SH-SY5Y (cell line): ENCODE results near the gene MTHFSD.

Experiments
- GATA2 ChIP-seq: IDR thresholded peaks from 2 replicates; pipeline ENCODE4 v1.6.1; 2011; ENCODE audit warnings: mild to moderate bottlenecking, low read depth, low read length
- GATA3 ChIP-seq: IDR thresholded peaks from 2 replicates; pipeline ENCODE4 v1.6.1; 2011; ENCODE audit warnings: low read depth, mild to moderate bottlenecking, low read length, moderate library complexity

Gene MTHFSD

DNA sequence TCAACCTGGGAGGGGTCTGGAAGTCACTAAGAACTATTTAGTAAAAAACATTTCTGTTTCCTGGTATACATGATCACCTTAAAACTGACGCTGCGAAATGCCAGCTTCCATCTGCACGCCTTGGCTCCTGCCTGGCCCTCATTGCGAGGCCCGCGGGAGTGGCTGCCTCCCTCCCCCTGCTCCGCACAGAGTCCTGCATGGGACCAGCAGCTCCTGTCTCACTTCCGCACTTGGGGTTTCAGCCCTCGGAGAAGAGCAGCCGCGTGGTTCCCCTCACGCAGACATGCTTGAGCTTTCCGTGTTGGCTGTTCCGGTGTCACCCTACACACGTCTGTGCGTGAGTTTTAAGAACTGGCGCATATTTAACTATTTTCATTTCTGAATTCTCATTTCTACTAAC lies 18.4 kb downstream of the MTHFSD start:
- TF ChIP-seq GATA2 = no peak
- TF ChIP-seq GATA3 = no peak

- TF ChIP-seq GATA2 (no peak), GATA3 (no peak)
Measured at GRCh38 chr16:86534779-86535615, 20.0 kb downstream of the MTHFSD start.

- TF ChIP-seq GATA3 (no peak), GATA2 (no peak)
Measured at GRCh38 chr16:86533767-86534351, 21.2 kb downstream of the MTHFSD start.

GRCh38 chr16:86533076-86533475 lies 22.0 kb downstream of the MTHFSD start:
- TF ChIP-seq GATA2 (no peak), GATA3 (no peak)

DNA sequence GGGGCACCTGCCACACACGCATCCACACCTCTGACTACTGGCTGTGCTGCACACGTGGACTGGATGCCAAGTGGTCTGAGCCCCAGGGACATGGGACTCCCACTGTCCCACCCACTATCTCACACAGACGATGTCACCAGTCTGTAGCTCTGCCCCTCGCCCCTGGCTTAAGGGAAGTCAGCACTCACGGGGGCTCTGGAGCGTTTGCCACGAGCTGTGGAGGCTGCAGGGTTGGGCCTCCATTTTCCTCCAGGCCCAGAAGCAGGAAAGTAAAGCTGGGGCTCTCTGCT lies 22.6 kb downstream of the MTHFSD start:
- TF ChIP-seq GATA2 (no peak), GATA3 (no peak)

DNA sequence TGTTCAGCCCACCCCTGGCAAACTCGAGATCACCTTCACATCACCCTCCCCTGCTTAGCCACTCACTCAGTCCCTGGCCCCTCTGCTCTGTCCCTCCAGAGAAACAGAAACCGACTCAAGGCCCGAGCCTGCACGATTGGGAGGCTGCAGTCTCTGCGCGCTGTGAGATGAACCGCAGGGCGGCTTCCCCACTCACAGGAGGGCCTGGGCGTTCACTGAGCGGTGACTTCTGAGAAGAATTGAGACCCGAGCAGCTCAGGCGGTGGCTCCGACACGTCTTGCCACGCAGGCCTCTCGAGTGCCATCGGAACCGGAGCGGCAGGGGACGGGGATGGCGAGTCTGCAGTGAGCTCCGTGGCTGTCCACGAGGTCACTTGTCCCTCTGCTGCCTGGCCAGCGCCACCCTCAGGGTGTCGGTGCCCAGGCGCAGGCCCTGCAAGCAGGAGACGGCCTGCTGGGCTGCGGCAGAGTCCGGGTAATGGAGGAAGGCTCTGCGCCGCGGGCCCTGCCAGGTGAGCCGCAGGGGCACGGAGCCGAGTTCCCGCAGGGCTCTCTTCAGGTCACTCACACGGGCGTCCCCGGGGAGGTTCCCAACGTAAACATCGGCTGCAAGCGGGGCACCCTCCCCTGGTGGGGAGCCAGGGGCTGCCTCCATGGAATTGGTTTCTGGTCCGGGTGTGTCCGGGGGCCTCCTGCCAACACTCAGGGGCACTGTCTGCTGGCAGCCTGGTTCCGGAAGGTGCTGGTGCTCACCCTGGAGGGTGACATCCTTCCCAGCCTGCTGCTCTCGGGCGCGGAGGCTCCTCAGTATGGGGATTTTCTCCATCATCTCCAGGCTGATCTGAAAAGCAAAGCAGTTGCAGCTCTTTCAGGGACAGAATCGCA lies 23.2 kb downstream of the MTHFSD start:
- TF ChIP-seq GATA3 (no peak), GATA2 (no peak)

DNA sequence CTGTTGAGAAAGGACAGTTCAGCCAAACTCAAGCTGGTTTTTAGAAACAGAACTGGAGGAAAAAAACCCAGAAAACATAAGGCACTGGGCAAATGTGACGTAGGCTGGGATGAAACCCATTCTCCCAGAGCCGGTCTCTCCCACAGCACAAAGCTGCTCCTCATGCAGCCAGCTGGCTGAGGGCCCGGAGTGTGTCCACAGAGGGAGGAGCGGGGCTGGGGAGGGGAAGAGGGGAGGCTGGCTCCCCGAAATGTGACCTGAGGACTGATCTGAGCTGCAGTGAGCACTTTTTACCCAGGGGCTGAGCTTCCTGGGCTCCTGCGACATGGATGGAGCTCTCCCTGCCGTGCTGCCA lies 23.9 kb downstream of the MTHFSD start:
- no peak for TF ChIP-seq GATA3
- TF ChIP-seq GATA2 = no peak

DNA sequence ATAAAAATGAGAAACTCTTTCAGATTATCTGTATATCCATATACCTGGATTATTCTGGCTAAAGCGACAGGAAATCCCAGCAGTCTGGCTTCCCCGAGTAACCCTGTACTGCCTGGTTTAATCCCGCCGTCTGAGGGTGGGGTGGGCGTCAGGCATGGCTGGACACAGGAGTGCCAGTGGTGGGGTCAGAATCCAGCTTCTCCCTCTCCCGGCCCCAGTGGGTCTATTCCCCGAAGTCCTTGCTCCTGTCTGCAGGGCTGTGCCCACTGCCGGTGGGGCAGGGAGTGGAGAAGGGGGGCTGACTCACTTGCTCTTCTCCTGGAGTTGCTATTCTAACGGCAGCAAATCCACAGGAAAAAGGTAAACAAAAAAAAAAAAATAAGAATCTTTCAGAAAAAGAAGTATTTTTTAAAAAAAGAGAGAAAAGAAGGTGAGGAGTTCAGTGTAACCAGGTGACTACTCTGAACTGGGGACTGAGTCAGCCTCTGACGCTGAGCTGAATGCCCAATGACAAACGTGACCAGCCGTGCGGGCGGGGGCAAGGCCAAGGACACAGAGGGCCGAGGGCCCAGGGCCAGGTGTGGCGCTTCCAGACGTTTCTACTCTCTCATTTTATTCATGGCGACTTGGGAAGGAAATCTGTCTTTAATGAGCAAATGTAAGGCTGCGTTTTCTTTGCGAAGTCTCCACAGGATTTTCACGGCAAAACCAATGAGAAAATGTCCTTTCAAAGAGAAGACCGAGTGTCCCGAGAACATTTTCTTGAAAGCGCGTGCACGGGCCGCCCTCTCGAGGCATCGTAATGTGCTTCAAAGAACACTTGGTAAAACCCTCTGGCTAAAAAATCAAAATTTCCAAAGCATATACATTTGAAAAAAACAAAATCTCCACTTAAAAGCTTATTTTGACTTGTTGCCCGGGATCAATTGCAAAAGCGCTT lies 24.5 kb downstream of the MTHFSD start:
- TF ChIP-seq GATA3 = no peak
- TF ChIP-seq GATA2 = no peak

GRCh38 chr16:86529160-86529559 lies 25.9 kb downstream of the MTHFSD start:
- TF ChIP-seq GATA3 (no peak), GATA2 (no peak)

GRCh38 chr16:86528061-86528929 lies 26.7 kb downstream of the MTHFSD start:
- TF ChIP-seq GATA3 = no peak
- no peak for TF ChIP-seq GATA2

DNA sequence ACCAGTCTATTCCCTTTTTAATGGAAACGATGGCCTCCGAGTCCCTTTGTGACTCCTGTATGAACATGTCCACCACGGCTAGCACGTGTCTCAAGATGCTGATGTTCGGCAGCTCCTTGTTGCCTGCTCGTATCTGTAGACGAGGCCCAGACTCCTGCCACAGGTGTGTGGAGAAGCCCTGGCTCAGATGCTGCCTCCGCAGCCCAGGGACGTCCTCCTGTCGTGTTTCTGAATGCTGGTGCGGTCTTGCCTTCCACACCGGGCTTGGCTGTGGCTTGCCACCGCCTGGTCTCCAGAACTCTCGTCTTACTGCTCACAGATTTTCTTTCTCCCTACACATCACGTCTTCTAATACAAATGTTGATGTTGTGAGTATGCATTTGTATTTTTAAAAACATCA lies 27.7 kb downstream of the MTHFSD start:
- TF ChIP-seq GATA3 (no peak), GATA2 (no peak)

DNA sequence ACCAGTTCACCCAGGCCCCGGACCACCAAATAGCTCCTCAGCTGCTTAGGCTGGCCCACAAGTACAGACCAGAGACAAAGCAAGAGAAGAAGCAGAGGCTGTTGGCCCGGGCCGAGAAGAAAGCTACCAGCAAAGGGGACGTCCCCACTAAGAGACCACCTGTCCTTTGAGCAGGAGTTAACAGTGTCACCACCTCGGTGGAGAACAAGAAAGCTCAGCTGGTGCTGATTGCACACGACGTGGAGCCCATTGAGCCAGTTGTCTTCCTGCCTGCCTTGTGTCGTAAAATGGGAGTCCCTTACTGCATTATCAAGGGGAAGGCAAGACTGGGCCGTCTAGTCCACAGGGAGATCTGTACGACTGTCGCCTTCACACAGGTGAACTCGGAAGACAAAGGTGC lies 29.3 kb downstream of the MTHFSD start:
- no peak for TF ChIP-seq GATA2

DNA sequence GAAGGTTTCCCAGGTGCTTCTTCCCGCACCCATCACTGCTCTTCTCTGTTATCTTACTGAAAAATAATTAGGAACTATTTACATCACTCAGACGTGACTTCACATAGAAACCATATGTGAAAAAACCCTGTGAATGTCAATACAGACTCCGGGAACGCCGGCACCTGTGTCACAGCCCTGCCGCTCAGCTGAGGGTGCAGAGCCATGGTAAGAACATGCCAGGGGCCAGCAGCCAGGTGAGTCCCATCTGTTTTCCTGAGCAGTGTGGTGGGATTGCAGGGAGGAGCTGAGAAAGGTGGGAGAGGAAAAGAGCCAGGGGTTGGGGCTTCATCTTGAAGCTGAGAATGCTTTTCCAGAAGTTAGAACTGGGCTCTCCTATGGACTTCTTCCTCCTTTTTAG lies 31.0 kb downstream of the MTHFSD start:
- TF ChIP-seq GATA2 (no peak), GATA3 (no peak)

- no peak for TF ChIP-seq GATA2
- TF ChIP-seq GATA3 = no peak
Measured at GRCh38 chr16:86523166-86523740, 31.8 kb downstream of the MTHFSD start.

- TF ChIP-seq GATA3 (no peak), GATA2 (no peak)
Measured at GRCh38 chr16:86522634-86523033, 32.4 kb downstream of the MTHFSD start.
